NCI-H1105 treated with DMSO at 0.1 percent for 48 hours (cell line): ENCODE data around the gene MEPCE.
A peak's percentile ranks its signal among the peaks of the same experiment; 100 is the strongest.

Experiments
- DNase-seq: peaks from one replicate; lab custom pipeline; 2025; lab: John Stamatoyannopoulos, UW

Gene MEPCE

GRCh38 chr7:100406767-100407166 lies 22.9 kb upstream of the MEPCE start:
- no peak for DNase-seq

- DNase-seq: peak; percentile 48
Observed at GRCh38 chr7:100407285-100408180, 22.1 kb upstream of the MEPCE start.

GRCh38 chr7:100411101-100411500 lies 18.5 kb upstream of the MEPCE start:
- no peak for DNase-seq

- no peak for DNase-seq
Observed at GRCh38 chr7:100413346-100413745, 16.3 kb upstream of the MEPCE start.

- no peak for DNase-seq
Observed at GRCh38 chr7:100413889-100414288, 15.7 kb upstream of the MEPCE start.

- no peak for DNase-seq
Observed at GRCh38 chr7:100415448-100415847, 14.2 kb upstream of the MEPCE start.

- DNase-seq: no peak
Observed at GRCh38 chr7:100418930-100419659, 10.5 kb upstream of the MEPCE start.

- no peak for DNase-seq
Observed at GRCh38 chr7:100419660-100420226, 9.9 kb upstream of the MEPCE start.

GRCh38 chr7:100423315-100423714 lies 6.3 kb upstream of the MEPCE start:
- DNase-seq: no peak

- no peak for DNase-seq
Observed at GRCh38 chr7:100425347-100425746, 4.3 kb upstream of the MEPCE start.

- no peak for DNase-seq
Observed at GRCh38 chr7:100426516-100426915, 3.1 kb upstream of the MEPCE start.

- no peak for DNase-seq
Observed at GRCh38 chr7:100427762-100428198, 1.9 kb upstream of the MEPCE start.

GRCh38 chr7:100428199-100428966 lies 1.2 kb upstream of the MEPCE start, which contains the start of gene ZCWPW1:
Gene ZCWPW1 (minus strand): TSS chr7:100428703. CDS start chr7:100420649, 8,054 bp downstream.
- peak; percentile 92 for DNase-seq

- peak; percentile 97 for DNase-seq
Observed at GRCh38 chr7:100428967-100429636, 529 bp upstream of the MEPCE start.

- no peak for DNase-seq
Observed at GRCh38 chr7:100430493-100431285, 1.1 kb downstream of the MEPCE start.

GRCh38 chr7:100431286-100431735 lies 1.7 kb downstream of the MEPCE start:
- DNase-seq: no peak

- no peak for DNase-seq
Observed at GRCh38 chr7:100432053-100432452, 2.4 kb downstream of the MEPCE start.

- DNase-seq: no peak
Observed at GRCh38 chr7:100432621-100433275, 3.1 kb downstream of the MEPCE start.

GRCh38 chr7:100433276-100433591 lies 3.6 kb downstream of the MEPCE start:
- no peak for DNase-seq
